WTC11 (cell line): Measurements from ENCODE around the gene DAZAP2. TPM values are rescaled to one million over a fixed set of nuclear protein-coding genes. Genes with fewer than 3 reads are reported as not detected.
A peak's percentile ranks its signal among the peaks of the same experiment; 100 is the strongest.

ENCODE experiments used
- ATAC-seq: fragments of 200-7000 bp; cut with Tn5 transposase; 2 replicates; pipeline ENCODE4 v1.10.0; 2021; ENCODE audit warnings: mild to moderate bottlenecking, moderate library complexity
- CTCF ChIA-PET: fragments of 300-600 bp; sonication (Branson Sonifier 250); formaldehyde crosslinking; loops from one replicate; lab custom pipeline; 2021; ENCODE audit warnings: antibody characterized with exemption; lab: Charles Lee
- POLR2A ChIA-PET: fragments of 350-600 bp; sonication (Branson Sonifier 250); formaldehyde crosslinking; loops from one replicate; lab custom pipeline; 2021; ENCODE audit warnings: antibody characterized with exemption; lab: Charles Lee
- DNase-seq: peaks from one replicate; pipeline ENCODE4 v3.0.0; 2021; ENCODE audit warnings: low spot score
- H3K27ac Mint-ChIP-seq: 2 replicates; pipeline ENCODE4 v1.8.0; 2021; ENCODE audit warnings: mixed read lengths
- H3K27me3 Mint-ChIP-seq: 2 replicates; pipeline ENCODE4 v1.8.0; 2021; ENCODE audit warnings: low read depth, mild to moderate bottlenecking, moderate library complexity, mixed read lengths
- H3K36me3 Mint-ChIP-seq: 2 replicates; pipeline ENCODE4 v1.8.0; 2021; ENCODE audit warnings: mixed read lengths
- H3K4me1 Mint-ChIP-seq: 2 replicates; pipeline ENCODE4 v1.8.0; 2022; ENCODE audit warnings: mixed read lengths
- H3K4me3 Mint-ChIP-seq: 2 replicates; pipeline ENCODE4 v1.8.0; 2021; ENCODE audit warnings: mild to moderate bottlenecking, moderate library complexity, mixed read lengths
- H3K9me3 Mint-ChIP-seq: 2 replicates; pipeline ENCODE4 v1.8.0; 2021; ENCODE audit warnings: mixed read lengths
- CBFB ChIP-seq: sonication (generic); formaldehyde crosslinking; IDR thresholded peaks from 2 replicates; pipeline ENCODE4 v1.8.1; 2022; ENCODE audit warnings: mild to moderate bottlenecking, low read depth, missing genetic modification reagents
- CDX4 ChIP-seq: fragments of 250-450 bp; sonication (Bioruptor Pico); IDR thresholded peaks from 2 replicates; pipeline ENCODE4 v1.9.0; 2021; ENCODE audit warnings: moderate library complexity, mild to moderate bottlenecking, inconsistent platforms, borderline replicate concordance
- CTCF ChIP-seq: fragments of 200-600 bp; IDR thresholded peaks from 2 replicates; pipeline ENCODE4 v1.8.0; 2022; ENCODE audit warnings: antibody characterized with exemption
- ETV6 ChIP-seq: sonication (generic); formaldehyde crosslinking; IDR thresholded peaks from 2 replicates; pipeline ENCODE4 v1.8.1; 2022; ENCODE audit warnings: mild to moderate bottlenecking, missing genetic modification reagents
- GABPB1 ChIP-seq: sonication (generic); formaldehyde crosslinking; IDR thresholded peaks from 2 replicates; pipeline ENCODE4 v1.8.1; 2023; ENCODE audit warnings: mild to moderate bottlenecking, missing genetic modification reagents
- IRF1 ChIP-seq: sonication (generic); formaldehyde crosslinking; IDR thresholded peaks from 2 replicates; pipeline ENCODE4 v1.8.0; 2023; ENCODE audit warnings: missing genetic modification reagents
- JUN ChIP-seq: sonication (generic); formaldehyde crosslinking; IDR thresholded peaks from 2 replicates; pipeline ENCODE4 v1.8.0; 2023; ENCODE audit warnings: mild to moderate bottlenecking, missing genetic modification reagents
- MXD4 ChIP-seq: fragments of 250-450 bp; sonication (Bioruptor Pico); IDR thresholded peaks from 2 replicates; pipeline ENCODE4 v1.8.0; 2021; ENCODE audit warnings: mild to moderate bottlenecking, moderate library complexity, borderline replicate concordance
- NFYB ChIP-seq: sonication (generic); formaldehyde crosslinking; conservative IDR thresholded peaks from 2 replicates; pipeline ENCODE4 v1.8.0; 2022; ENCODE audit warnings: low read depth, missing genetic modification reagents
- PRDM15 ChIP-seq: sonication (generic); formaldehyde crosslinking; IDR thresholded peaks from 2 replicates; pipeline ENCODE4 v1.8.0; 2022; ENCODE audit warnings: missing genetic modification reagents
- RORB ChIP-seq: fragments of 250-450 bp; sonication (Bioruptor Pico); IDR thresholded peaks from 2 replicates; pipeline ENCODE4 v1.9.0; 2021; ENCODE audit warnings: mild to moderate bottlenecking
- SMAD4 ChIP-seq: sonication (generic); formaldehyde crosslinking; IDR thresholded peaks from 2 replicates; pipeline ENCODE4 v1.8.0; 2022; ENCODE audit warnings: mild to moderate bottlenecking, missing genetic modification reagents
- TCF7 ChIP-seq: sonication (generic); formaldehyde crosslinking; IDR thresholded peaks from 2 replicates; pipeline ENCODE4 v1.8.0; 2022; ENCODE audit warnings: mild to moderate bottlenecking, low read depth, missing genetic modification reagents, moderate library complexity
- TP53 ChIP-seq: sonication (generic); formaldehyde crosslinking; IDR thresholded peaks from 2 replicates; pipeline ENCODE4 v1.8.1; 2023; ENCODE audit warnings: mild to moderate bottlenecking, missing genetic modification reagents
- USF1 ChIP-seq: sonication (generic); formaldehyde crosslinking; IDR thresholded peaks from 2 replicates; pipeline ENCODE4 v1.8.0; 2022; ENCODE audit warnings: mild to moderate bottlenecking, missing genetic modification reagents
- ZNF121 ChIP-seq: sonication (generic); formaldehyde crosslinking; IDR thresholded peaks from 2 replicates; pipeline ENCODE4 v1.8.0; 2023; ENCODE audit warnings: missing genetic modification reagents
- ZNF532 ChIP-seq: fragments of 250-450 bp; sonication (Bioruptor Pico); IDR thresholded peaks from 2 replicates; pipeline ENCODE4 v1.9.0; 2021; ENCODE audit warnings: mild to moderate bottlenecking, borderline replicate concordance
- total RNA-seq: library from RNA; stranded (reverse); gene quantifications from 3 replicates; pipeline ENCODE4 v1.2.3, GENCODE V29; 2021

Gene DAZAP2
- total RNA-seq, 1 experiment from 2014 or later: 35.8 TPM

GRCh38 chr12:51195841-51196240 is 42.8 kb upstream of the DAZAP2 start (continued):
- TF ChIP-seq PRDM15 (CRISPR knock-in tag) (no peak), ETV6 (CRISPR knock-in tag) (no peak), MXD4 (no peak), TCF7 (no peak)

- POLR2A ChIA-PET: no interaction called here
- H3K4me3 Mint-ChIP-seq: no peak overlapping the region
- H3K4me1 Mint-ChIP-seq: no peaks in the 10 kb centered on the region
- H3K36me3 Mint-ChIP-seq: no peaks in the 10 kb centered on the region
- TF ChIP-seq MXD4 (no peak), ZNF532 (CRISPR knock-in tag) (no peak), CDX4 (no peak)
- ATAC-seq (no peak), DNase-seq (no peak)
- H3K27me3 Mint-ChIP-seq: no peaks in the 10 kb centered on the region
- H3K9me3 Mint-ChIP-seq: no peaks in the 10 kb centered on the region
- CTCF ChIA-PET: no interaction called here
- H3K27ac Mint-ChIP-seq: peak overlapping the region; percentile 44; the same call in 1 of the 2 replicates
These were observed 42.1 kb upstream of the DAZAP2 start for GRCh38 chr12:51196547-51196946.

GRCh38 chr12:51197736-51198567 is 40.7 kb upstream of the DAZAP2 start:
- POLR2A ChIA-PET: no interaction called here
- H3K4me1 Mint-ChIP-seq: no peaks in the 10 kb centered on the region
- no peak overlapping the region for H3K4me3 Mint-ChIP-seq
- H3K36me3 Mint-ChIP-seq: no peaks in the 10 kb centered on the region
- CTCF ChIA-PET: no interaction called here
- H3K27ac Mint-ChIP-seq: no peak overlapping the region
- DNase-seq (no peak), ATAC-seq (peak; percentile 20; the same call in 1 of the 2 replicates)
- H3K9me3 Mint-ChIP-seq: no peaks in the 10 kb centered on the region
- no peaks in the 10 kb centered on the region for H3K27me3 Mint-ChIP-seq
- TF ChIP-seq GABPB1 (no peak), IRF1 (no peak), ZNF121 (no peak), USF1 (CRISPR knock-in tag) (no peak), NFYB (CRISPR knock-in tag) (no peak), RORB (no peak), CTCF (no peak), TP53 (no peak), JUN (CRISPR knock-in tag) (no peak), CBFB (CRISPR knock-in tag) (no peak), SMAD4 (CRISPR knock-in tag) (no peak), ETV6 (CRISPR knock-in tag) (no peak)
